Lung (tissue), 12 donors: ENCODE measurements around the gene TIGD3. TPM values are rescaled to one million over a fixed set of nuclear protein-coding genes. Genes with fewer than 3 reads are reported as not detected.

Experiments
- ATAC-seq: fragments of 200-7000 bp; cut with Tn5 transposase; one replicate; pipeline ENCODE4 v1.9.1; 2020; ENCODE audit warnings: moderate number of reproducible peaks; ENCODE audit not compliant: insufficient read depth, low FRiP score
- DNase-seq, 3 donors: peaks; one replicate each; pipeline ENCODE4 v3.0.0-alpha.2; 2013 to 2017
- H3K27ac ChIP-seq, 2 donors: one replicate each; pipeline ENCODE4 v1.5.1; 2013; ENCODE audit warnings: mild to moderate bottlenecking in 2 of 2, moderate library complexity in 2 of 2, control low read depth in 1 of 2, inconsistent platforms in 1 of 2, low read depth in 1 of 2, low read length in 1 of 2
- H3K27me3 ChIP-seq, 3 donors: one replicate each; pipeline ENCODE4 v1.5.1; 2013; ENCODE audit warnings: low read length in 2 of 3; ENCODE audit not compliant: control insufficient read depth in 3 of 3, insufficient read depth in 3 of 3
- H3K36me3 ChIP-seq, 4 donors: one replicate each; pipeline ENCODE4 v1.5.1; 2013; ENCODE audit warnings: low read length in 4 of 4, mild to moderate bottlenecking in 1 of 4, moderate library complexity in 1 of 4; ENCODE audit not compliant: control insufficient read depth in 4 of 4, insufficient read depth in 4 of 4
- H3K4me1 ChIP-seq, 5 donors: one replicate each; pipeline ENCODE4 v1.5.1; 2013; ENCODE audit warnings: low read length in 5 of 5, mild to moderate bottlenecking in 2 of 5, moderate library complexity in 1 of 5; ENCODE audit not compliant: control insufficient read depth in 5 of 5, insufficient read depth in 5 of 5
- H3K4me3 ChIP-seq: one replicate; pipeline ENCODE4 v1.5.1; 2013; ENCODE audit warnings: mild to moderate bottlenecking, control low read depth, moderate library complexity
- H3K9ac ChIP-seq, 2 donors: one replicate each; pipeline ENCODE4 v1.5.1; 2013; ENCODE audit warnings: low read length in 2 of 2, control low read depth in 1 of 2; ENCODE audit not compliant: insufficient read depth in 1 of 2
- H3K9me3 ChIP-seq, 4 donors: one replicate each; pipeline ENCODE4 v1.5.1; 2013; ENCODE audit warnings: low read length in 3 of 4, mild to moderate bottlenecking in 1 of 4, moderate library complexity in 1 of 4; ENCODE audit not compliant: control insufficient read depth in 4 of 4, insufficient read depth in 3 of 4
- CTCF ChIP-seq: IDR thresholded peaks from 2 replicates; pipeline ENCODE4 v1.5.1; 2012; ENCODE audit warnings: mild to moderate bottlenecking; ENCODE audit errors: control extremely low read depth, extremely low read depth
- WGBS, 2 donors: extraction: QIAGEN DNeasy Blood & Tissue Kit; methylation state at CpG; one replicate each; pipeline ENCODE4 v1.1.7; 2013; 5-methylcytosine and 5-hydroxymethylcytosine counted together
- polyA plus RNA-seq, 2 donors: library from polyadenylated mRNA; stranded (reverse); fragments of 200-250 nt; gene quantifications; one replicate each; pipeline ENCODE4 v1.2.1, GENCODE V29; 2013
- total RNA-seq, 2 donors: library from RNA; depleted of rRNA in 1 of 2; stranded (reverse); fragments of >200 nt in 1 of 2; gene quantifications; one replicate each; pipeline ENCODE4 v1.2.1, GENCODE V29; 2014 to 2021
- donor health status: control.
- donor health status: control.
- donor health status: Bipolar disorder and iron deficiency.
- donor health status: healthy.
- donor health status: DM: yes; HTN: yes; CAD: no.

Gene TIGD3
- total and polyA plus RNA-seq, 4 donors, result 0.21 to 0.27 (median 0.24) TPM; not detected in 1

- 87 to 88% methylated on average over 14 of the region's 14 CpGs for WGBS, 2 donors
- Histone ChIP-seq H3K9ac (no peak overlapping the region), H3K4me1 (peaks cover 0 to 11% (median 0%) of the 10 kb centered on the region in 5 donors), H3K27me3 (no peaks in the 10 kb centered on the region), H3K36me3 (no peaks in the 10 kb centered on the region), H3K9me3 (no peaks in the 10 kb centered on the region), H3K4me3 (no peak overlapping the region), H3K27ac (no peak overlapping the region)
- no peak for TF ChIP-seq CTCF
- DNase-seq, result no peak
- no peak for ATAC-seq
These were observed 19.5 kb downstream of the TIGD3 start for GRCh38 chr11:65373839-65374580.

GRCh38 chr11:65375012-65375411 is 20.5 kb downstream of the TIGD3 start:
- Histone ChIP-seq H3K4me3 (no peak overlapping the region), H3K9me3 (no peaks in the 10 kb centered on the region), H3K27me3 (no peaks in the 10 kb centered on the region), H3K27ac (no peak overlapping the region), H3K9ac (no peak overlapping the region), H3K36me3 (no peaks in the 10 kb centered on the region), H3K4me1 (peaks cover 0 to 11% (median 0%) of the 10 kb centered on the region in 5 donors)
- no peak for DNase-seq
- ATAC-seq, result no peak
- TF ChIP-seq CTCF, result no peak
- 87 to 88% methylated on average over 8 of the region's 8 CpGs for WGBS, 2 donors

- ATAC-seq (no peak), DNase-seq (no peak)
- Histone ChIP-seq H3K9ac (no peak overlapping the region), H3K4me1 (peaks cover 0 to 11% (median 0%) of the 10 kb centered on the region in 5 donors), H3K27me3 (no peaks in the 10 kb centered on the region), H3K27ac (no peak overlapping the region), H3K36me3 (no peaks in the 10 kb centered on the region), H3K4me3 (no peak overlapping the region), H3K9me3 (no peaks in the 10 kb centered on the region)
- no peak for TF ChIP-seq CTCF
- 90 to 96% methylated on average over 16 of the region's 16 CpGs for WGBS, 2 donors
These were observed 21.7 kb downstream of the TIGD3 start for GRCh38 chr11:65376138-65376713.
